Kidney (tissue), 14 donors: ENCODE results near the gene WIF1. TPM values are rescaled to one million over a fixed set of nuclear protein-coding genes. Genes with fewer than 3 reads are reported as not detected.

ENCODE experiments used
- DNase-seq, 5 donors: peaks; one replicate each; pipeline ENCODE4 v3.0.0-alpha.2; 2013 to 2020
- FAIRE-seq: peaks from 2 replicates; lab custom pipeline; 2012; peaks lifted over from hg19 to GRCh38; lab: Jason Lieb, UNC
- H3K27ac ChIP-seq, 2 donors: one replicate each; pipeline ENCODE4 v1.7.0; 2013; ENCODE audit warnings: low read depth in 2 of 2, low read length in 2 of 2, inconsistent platforms in 1 of 2
- H3K27me3 ChIP-seq: one replicate; pipeline ENCODE4 v1.7.1; 2013; ENCODE audit warnings: low read length, inconsistent platforms; ENCODE audit not compliant: control insufficient read depth, insufficient read depth
- H3K36me3 ChIP-seq, 3 donors: one replicate each; pipeline versions ENCODE4 v1.7.0 to v1.7.1; 2013; ENCODE audit warnings: low read length in 3 of 3, control low read depth in 1 of 3, inconsistent platforms in 1 of 3; ENCODE audit not compliant: insufficient read depth in 3 of 3, control insufficient read depth in 2 of 3
- H3K4me1 ChIP-seq, 3 donors: one replicate each; pipeline versions ENCODE4 v1.7.0 to v1.7.1; 2013; ENCODE audit warnings: low read length in 3 of 3, inconsistent platforms in 1 of 3, low read depth in 1 of 3; ENCODE audit not compliant: control insufficient read depth in 2 of 3, insufficient read depth in 2 of 3
- H3K4me3 ChIP-seq, 3 donors: one replicate each; pipeline versions ENCODE4 v1.7.0 to v1.8.1; 2013; ENCODE audit warnings: low read length in 3 of 3, control low read depth in 1 of 3, inconsistent platforms in 1 of 3
- H3K9ac ChIP-seq, 3 donors: one replicate each; pipeline versions ENCODE4 v1.7.0 to v1.7.1; 2013; ENCODE audit warnings: low read length in 3 of 3, control low read depth in 1 of 3, inconsistent platforms in 1 of 3
- H3K9me3 ChIP-seq, 3 donors: one replicate each; pipeline versions ENCODE4 v1.7.0 to v1.7.1; 2013; ENCODE audit warnings: low read length in 3 of 3, control low read depth in 1 of 3, inconsistent platforms in 1 of 3; ENCODE audit not compliant: control insufficient read depth in 2 of 3, insufficient read depth in 1 of 3
- CTCF ChIP-seq: IDR thresholded peaks from 3 replicates; pipeline ENCODE4 v1.5.1; 2012; ENCODE audit warnings: mild to moderate bottlenecking, moderate library complexity, borderline replicate concordance; ENCODE audit not compliant: insufficient read depth; ENCODE audit errors: extremely low read depth
- intact Hi-C: fragments of 100-400 bp; cut with DNase I; formaldehyde crosslinking; loops from one replicate; pipeline ENCODE4 v1.11.1; 2022
- polyA plus RNA-seq: library from polyadenylated mRNA; stranded (reverse); fragments of 350-450 nt; fragmentation: Illumina TruSeq; extraction: RNeasy Lipid Tissue Mini Kit (QIAGEN cat#74804); gene quantifications from one replicate; pipeline ENCODE4 v1.2.3, GENCODE V29; 2014; ENCODE audit warnings: low read depth, low replicate concordance; ENCODE audit not compliant: insufficient read depth
- total RNA-seq: library from RNA; stranded (reverse); fragmentation: NEBNext Ultra II Directional; extraction: Animal tissue kit (Norgen Biotek cat#: 25700); gene quantifications from one replicate; pipeline ENCODE4 v1.2.1, GENCODE V29; 2021
- donor health status: control.
- donor health status: control.
- donor health status: control.
- donor health status: control.
- donor health status: control.
- donor health status: DM: yes; HTN: yes; CAD: no.
- donor health status: Normal renal cell carcinoma (clear cell type).

WIF1 gene
- total and polyA plus RNA-seq, 2 donors from 2014 or later: not detected

GRCh38 chr12:65168681-65169319 is 47.7 kb upstream of the WIF1 start:
- Histone ChIP-seq H3K27ac (peak overlapping the region; percentile 95 to 98), H3K4me3 (peak overlapping the region; percentile 87 to 97 (median 91)), H3K4me1 (peaks cover 0 to 7% (median 7%) of the 10 kb centered on the region in 3 donors), H3K36me3 (peaks cover 0 to 2% (median 0%) of the 10 kb centered on the region in 3 donors), H3K27me3 (no peaks in the 10 kb centered on the region), H3K9me3 (no peaks in the 10 kb centered on the region), H3K9ac (peak overlapping the region; percentile 87 to 94 (median 92))
- DNase-seq (peak in 1 of 5 donors; percentile 17), FAIRE-seq (no peak)
- TF ChIP-seq CTCF: no peak
- intact Hi-C loops: no loop called here

GRCh38 chr12:65164774-65165173 is 43.7 kb upstream of the WIF1 start:
- no peaks in the 10 kb centered on the region for H3K9me3 ChIP-seq
- no peak for DNase-seq
- TF ChIP-seq CTCF: no peak

GRCh38 chr12:65164244-65164643 is 43.1 kb upstream of the WIF1 start:
- no peaks in the 10 kb centered on the region for H3K27me3 ChIP-seq
- DNase-seq (no peak), FAIRE-seq (no peak)
- no peak overlapping the region for H3K27ac ChIP-seq
- no peaks in the 10 kb centered on the region for H3K36me3 ChIP-seq
- no peaks in the 10 kb centered on the region for H3K9me3 ChIP-seq
- H3K4me3 ChIP-seq: no peak overlapping the region
- no peak overlapping the region for H3K9ac ChIP-seq
- TF ChIP-seq CTCF: no peak
- H3K4me1 ChIP-seq: no peaks in the 10 kb centered on the region
- intact Hi-C loops: no loop called here

More at GRCh38 chr12:65164774-65165173, 43.7 kb upstream of the WIF1 start:
- intact Hi-C loops: no loop called here
- Histone ChIP-seq H3K36me3 (no peaks in the 10 kb centered on the region), H3K4me1 (no peaks in the 10 kb centered on the region), H3K27ac (no peak overlapping the region), H3K9ac (no peak overlapping the region), H3K4me3 (no peak overlapping the region), H3K27me3 (no peaks in the 10 kb centered on the region)
- FAIRE-seq: no peak
